Left forelimb (tissue), 1 donor: Measurements from ENCODE around the gene OLFM2.

Experiments used
- DNase-seq: peaks from one replicate; pipeline ENCODE4 v3.0.0-alpha.2; 2018; ENCODE audit warnings: low spot score

Gene OLFM2

DNA sequence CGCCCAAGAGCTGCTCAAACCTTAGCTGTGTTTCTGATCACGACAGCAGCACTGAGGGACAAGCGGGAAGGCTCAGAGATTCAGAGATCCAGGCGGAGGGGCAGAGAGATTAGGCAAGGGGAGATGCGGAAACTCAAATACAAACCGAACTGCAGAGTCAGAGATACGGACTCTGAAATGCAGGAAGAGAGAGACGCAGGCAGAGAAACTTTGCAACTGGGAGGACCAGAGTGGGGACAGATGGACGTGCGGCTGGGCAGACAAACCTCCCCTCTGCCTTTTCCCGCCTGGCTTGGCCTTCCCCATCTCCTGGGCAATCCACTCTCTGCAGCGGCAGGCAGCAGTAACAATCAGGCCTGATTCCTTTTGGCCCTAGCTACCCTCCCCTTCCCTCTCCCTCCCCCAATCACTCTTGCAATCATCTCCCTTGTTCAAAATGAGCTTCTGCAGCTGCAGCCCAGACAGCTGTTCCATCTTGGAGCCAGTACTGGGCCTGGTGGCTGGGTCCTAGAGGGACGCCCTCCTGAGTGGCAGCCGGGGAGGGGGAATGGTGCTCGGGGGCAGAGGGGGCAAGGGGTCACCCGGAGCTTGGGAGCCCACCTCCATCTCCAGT is 29.7 kb downstream of the OLFM2 start:
- no peak for DNase-seq

DNA sequence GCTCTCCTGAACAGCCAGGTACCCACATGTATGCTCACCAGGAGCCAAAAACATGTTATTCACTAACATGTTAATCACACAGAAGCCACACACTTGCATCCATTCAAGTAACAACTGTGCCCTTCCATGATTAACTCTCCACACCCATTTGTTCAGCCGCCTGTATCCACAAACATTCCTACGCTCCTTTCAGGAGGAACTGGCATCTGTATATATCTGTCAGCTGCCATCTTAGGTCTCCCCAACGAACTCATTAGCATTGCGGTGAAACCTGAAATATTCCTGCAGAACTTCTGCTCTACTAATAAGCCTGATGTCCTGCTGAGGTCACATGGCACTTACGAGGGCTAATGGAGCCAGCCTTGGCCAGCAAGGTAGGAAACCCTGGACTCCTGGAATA is 33.0 kb downstream of the OLFM2 start:
- DNase-seq = no peak

DNA sequence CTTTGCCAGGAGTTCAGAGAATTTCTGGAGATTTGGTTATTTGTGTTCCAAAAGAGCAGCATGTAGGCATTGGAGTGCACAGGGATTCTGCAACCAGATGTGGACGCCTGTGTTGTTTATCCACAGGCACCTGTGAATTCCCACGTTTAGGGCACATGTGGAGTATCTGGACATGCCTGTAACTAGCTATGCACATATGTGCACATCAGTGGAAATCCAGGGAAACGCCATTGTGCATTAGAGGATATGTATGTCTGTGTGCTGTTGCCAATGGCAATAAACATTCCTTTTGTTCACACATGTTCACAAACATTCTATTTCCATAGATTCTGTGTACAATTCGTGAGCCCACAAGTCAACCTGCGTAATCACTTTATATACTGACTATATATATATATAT is 34.7 kb downstream of the OLFM2 start:
- no peak for DNase-seq

DNA sequence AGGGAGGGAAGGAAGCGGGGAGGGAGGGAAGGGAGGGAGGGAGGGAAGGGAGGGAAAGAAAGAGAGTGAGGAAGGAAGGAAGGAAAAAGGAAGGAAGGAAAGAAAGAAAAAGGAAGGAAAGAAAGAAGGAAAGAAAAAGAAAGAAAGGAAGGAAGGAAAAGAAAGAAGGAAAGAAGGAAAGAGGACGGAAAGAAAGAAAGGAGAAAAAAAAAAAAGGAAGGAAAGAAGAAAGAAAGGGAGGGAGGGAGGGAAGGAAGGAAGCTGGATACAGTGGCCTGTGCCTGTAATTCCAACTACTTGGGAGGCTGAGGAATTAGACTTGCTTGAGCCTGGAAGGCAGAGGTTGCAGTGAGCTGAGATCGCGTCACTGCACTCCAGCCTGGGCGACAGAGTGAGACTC is 35.3 kb downstream of the OLFM2 start:
- no peak for DNase-seq

DNA sequence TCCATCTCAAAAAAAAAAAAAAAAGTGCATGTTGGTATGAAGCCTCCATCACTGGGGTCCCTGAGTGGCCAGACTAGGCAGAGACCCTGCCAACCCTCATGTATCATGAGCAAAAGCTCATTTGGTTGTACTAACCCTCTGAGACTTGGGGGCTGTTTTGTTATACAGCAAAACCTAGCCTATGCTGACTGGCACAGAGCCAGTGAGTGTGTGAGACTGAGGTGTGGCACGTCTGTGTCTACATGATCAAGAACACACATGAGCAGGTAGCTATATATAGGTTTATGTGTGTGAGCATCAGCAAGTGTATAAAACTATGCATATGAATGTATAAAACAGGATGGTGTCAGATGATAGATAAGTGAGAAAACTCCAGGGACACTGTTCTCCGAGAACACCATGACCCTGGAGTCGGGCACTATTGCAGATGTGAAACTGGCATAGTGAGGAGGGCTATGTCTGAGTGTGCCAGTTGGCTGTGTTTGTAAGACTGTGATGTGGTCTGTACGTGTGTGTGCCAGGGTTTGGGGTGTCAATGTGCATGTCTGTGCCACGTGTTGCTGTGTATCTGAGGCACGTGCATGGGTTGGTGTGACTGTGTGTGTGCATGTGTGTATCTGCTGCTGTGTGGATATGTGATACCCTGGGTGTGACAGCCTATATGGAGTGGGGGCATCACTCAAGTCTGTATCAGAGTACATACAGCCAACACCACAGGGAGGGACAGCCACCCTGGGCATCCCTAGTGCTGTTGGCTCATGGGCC is 44.5 kb downstream of the OLFM2 start:
- DNase-seq = no peak

DNA sequence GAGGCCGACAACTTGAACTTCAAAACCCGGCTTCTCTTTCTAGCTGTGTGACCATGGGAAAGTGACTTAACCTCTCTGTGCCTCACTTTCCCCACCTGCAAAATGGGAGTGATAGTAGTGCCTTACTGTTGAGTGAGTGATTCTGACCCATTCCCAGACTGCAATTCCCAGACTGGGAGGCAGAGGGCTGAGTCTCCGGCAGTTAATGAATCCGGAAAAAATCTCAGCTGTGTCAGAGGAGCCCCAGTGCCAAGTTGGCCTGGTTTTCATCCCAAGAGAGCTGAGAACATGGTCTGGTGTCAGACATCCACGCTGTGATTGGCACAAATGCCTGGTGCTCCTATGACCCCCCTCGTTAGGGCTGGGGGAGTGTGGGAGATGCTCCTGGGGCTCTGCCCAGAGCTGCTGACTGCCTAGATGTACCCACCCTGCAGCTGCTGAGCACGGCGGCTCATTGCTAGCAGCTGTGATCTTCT is 51.2 kb downstream of the OLFM2 start:
- peak; percentile 83 for DNase-seq

DNA sequence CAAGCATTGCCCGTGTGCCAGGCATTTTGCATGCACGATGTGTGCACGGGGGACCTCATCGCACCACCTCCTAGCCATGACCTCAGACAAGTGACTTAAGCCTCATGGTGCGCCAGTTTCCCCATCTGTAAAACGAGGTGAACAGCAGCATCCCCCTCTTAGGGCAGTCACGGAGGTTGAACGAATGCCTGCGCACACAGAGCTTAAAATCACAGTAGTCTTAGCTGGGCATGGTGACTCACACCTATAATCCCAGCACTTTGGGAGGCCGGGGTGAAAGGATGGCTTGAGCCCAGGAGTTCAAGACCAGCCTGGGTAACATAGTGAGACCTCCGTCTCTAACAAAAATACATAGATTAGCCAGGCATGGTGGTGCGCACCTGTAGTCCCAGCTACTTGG is 52.6 kb downstream of the OLFM2 start:
- DNase-seq = no peak

DNA sequence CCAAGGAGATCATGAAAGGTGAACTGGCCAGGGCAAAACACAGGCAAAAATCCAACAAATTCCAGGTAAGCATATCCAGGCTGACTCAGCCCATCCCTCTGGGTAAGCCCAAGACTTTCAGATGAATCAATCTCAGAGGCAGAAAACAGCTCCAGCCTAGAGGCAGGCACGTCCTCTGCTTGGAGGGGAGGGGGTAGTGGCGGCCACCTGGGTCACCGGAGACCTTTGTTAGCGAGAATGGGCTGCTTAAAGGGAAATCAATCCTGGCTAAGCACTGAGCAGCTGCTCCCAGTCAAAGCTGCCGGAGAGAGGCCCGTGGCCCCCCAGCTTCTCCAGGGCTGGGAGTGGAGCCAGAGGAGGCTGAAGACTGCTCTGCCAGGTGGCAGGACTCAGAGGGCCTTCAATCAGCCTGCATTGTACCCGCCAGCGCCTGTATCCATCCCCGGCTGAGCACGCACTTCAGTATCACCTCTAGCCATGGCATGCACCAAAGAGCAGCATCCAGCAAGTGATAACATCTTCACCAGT is 53.0 kb downstream of the OLFM2 start:
- DNase-seq = peak; percentile 74

DNA sequence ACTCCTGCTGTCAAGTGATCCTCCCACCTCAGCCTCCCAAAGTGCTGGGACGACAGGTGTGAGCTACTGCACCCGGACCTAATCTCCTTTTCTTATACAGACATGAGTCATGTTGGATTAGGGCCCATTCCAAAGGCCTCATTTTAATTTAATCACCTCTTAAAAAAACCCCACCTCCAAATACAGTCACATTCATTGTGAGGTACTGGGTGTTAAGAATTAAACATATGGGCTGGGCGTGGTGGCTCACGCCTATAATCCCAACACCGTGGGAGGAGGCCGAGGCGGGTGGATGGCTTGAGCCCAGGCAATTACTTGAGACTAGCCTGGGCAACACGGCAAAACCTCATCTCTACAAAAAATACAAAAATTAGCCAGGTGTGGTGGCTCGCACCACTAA is 54.6 kb downstream of the OLFM2 start:
- no peak for DNase-seq

DNA sequence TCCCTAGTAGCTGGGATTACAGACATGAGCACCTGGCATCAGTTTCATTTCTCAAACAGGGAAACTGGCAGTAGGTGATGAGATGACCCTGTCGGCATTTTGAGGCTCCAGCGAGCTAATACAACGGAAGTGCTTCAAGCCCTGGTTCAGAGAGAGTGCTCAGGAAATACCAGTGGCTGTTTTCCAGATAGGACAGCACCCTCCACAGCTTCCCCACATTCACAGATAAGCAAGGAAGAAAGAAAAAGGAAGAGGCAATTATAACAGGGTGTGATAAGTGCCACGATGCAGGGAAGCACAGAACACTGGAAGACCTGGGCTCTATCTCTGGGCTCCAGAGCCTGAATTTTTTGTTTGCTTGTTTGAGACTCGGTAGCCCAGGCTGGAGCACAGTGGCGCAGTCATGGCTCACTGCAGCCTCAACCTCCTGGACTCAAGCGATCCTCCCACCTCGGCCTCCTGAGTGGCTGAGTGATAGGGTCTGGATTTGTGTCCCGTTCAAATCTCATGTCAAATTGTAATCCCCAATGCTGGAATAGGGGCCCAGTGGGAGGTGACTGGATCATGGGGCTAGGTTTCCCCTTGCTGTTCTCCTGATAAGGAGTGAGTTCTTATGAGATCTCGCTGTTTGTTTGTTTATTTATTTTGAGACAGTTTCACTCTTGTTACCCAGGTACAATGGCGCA is 57.7 kb downstream of the OLFM2 start:
- no peak for DNase-seq

DNA sequence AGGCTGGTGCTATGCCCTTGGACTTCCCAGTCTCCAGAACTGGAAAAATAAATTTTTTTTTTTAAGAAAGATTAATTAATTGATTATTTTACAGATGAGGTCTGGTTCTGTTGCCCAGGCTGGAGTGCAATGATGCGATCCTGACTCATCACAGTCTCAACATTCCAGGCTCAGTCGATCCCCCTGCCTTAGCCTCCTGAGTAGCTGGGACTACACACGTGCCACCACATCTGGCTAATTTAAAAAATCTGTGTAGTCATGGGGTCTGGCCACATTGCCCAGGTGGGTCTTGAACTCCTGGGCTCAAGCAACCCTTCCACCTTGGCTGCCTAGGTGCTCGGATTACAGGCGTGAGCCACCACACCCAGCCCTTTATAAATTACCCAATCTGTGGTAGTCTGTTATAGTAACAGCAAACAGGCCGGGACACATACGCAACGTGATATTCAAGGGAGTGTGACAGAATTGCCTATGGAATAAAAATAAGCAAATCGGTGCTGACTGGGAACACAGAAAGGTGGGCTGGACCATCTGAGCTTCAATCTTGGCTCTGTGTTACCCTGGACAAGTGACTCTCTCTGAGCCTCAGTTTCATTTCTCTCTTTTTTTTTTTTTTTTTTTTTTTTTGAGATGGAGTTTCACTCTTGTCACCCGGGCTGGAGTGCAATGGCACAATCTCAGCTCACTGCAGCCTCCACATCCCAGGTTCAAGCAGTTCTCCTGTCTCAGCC is 58.4 kb downstream of the OLFM2 start:
- no peak for DNase-seq

DNA sequence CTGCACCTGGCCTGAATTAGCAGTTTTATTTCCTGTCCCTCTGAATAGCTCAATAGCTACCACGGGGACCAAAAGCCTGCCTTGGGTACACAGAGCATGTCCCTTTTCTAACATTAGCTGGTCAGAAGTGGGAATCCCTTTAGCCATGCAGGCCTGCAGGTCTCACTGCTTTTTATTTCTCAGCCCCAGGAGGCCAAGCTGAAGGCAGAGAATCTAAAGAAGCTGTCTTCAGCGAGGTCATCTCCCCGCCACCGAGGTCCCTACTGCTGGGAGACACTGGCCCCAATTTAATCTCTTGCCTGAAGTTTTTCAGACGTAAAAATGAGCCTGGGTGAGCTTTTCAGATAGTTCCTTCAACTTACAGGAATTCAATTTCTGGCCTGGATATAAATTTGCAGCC is 60.5 kb downstream of the OLFM2 start:
- DNase-seq = no peak

DNA sequence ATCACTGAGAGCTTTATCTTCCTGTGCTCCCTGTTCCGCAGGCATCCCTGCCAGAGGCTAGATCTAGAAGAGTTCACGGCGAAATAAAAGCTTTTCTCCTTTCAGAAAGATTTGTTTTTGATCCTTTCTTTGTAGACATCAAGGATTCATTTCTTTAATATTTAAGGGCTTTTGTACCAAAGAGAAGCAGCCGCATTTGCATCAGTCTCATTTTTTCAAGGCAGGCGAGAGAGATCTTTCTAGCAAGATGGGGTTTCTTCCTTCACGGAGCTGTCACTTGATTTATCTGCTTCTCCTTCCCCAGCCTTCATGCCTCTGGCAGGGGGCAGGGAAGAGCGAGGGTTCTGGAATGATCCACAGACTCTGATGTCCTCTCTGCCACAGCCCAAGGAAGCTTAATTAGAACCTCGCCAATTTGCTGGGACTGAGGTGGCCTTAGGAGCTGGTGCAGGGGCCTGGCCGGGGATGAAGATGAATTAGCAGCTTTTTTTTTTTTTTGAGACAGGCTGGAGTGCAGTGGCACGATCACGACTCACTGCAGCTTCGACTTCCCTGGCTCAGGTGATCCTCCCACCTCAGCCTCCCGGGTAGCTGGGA is 61.2 kb downstream of the OLFM2 start:
- DNase-seq = no peak

DNA sequence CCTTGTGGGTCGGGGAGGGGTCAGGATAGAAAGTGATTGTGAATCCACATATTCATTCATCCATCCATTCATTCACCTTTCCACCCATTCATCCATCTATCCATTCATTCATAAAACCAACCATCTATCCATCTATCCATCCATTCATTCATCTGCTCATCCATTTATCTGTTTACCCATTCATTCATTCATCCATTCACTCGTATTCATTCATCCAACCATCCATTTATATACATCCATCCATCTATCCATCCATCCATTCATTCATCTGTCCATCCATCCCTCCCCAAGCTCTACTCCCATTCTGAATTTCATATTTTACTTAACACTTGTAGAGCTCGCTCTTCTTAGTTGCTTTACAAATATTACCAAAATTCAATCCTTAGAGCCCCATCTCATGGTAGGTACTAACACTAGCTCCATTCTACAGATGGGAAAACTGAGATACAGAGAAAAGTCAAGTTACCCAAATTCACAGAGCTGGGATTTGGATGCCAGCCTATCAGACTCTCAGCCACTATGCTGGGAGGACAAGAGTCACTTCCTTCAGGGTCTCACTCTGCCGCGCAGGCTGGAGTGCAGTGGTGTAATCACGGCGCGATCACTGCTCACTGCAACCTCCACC is 63.6 kb downstream of the OLFM2 start:
- no peak for DNase-seq

DNA sequence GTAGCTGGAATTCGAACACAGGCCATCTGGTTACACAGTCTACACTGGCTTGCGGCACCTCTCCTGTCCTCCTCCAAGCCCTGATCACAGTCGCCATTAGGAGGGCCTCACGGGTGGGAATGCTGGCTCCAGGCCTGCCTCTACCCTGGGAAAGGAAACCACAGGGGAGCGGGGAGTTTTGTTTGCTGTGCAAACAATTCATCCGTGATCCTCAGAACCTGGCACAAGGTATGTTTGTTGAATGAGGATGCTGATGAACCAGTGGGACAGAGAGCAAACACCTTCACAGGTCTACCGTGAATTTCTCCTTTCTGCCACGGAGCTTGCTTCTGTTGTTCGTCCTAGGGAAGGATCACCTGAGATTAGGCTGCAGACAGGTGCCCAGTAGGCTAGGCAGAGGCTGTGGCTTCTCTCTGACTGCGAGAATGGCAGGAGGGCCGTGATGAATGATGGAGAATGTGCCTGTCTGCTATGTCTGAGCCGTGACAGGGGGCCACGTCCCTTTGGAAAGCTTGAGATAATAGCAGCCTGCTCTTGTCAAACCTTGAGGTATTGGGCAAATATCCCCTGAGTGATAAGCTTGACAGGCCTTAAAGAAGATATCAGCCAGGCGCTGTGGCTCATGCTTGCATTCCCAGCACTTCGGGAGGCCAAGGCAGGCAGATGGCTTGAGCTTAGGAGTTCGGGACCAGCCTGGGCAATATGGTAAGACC is 64.5 kb downstream of the OLFM2 start:
- DNase-seq = no peak

DNA sequence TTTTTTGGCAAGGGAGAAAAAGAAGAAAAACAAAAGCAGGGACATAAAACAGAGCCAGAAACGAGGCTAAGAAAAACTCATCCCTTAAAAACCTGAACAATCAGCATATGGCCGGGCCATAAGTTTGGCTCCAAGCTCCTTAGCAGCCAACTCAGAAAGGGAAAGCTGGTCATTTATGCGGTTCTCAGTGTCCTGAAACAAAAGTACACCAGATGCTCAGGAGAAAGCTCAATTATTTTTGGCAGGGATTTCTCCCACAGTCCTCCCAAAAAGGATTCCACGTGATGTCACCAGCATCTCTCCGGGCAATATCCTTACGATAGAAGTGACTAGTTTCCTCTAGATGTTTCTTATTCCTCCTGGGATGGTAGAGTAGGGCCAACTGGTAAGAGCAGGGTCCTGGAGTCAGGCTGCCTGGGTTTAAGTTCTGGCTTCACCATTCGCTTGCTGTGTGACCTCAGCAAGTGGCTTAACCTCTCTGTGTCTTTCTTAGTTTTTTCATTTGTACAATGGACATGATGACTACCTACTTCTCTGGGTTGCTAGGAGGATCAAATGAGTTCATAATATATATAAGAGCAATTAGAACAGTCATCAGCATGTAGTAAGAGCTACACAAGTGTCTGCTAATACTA is 67.2 kb downstream of the OLFM2 start:
- no peak for DNase-seq

DNA sequence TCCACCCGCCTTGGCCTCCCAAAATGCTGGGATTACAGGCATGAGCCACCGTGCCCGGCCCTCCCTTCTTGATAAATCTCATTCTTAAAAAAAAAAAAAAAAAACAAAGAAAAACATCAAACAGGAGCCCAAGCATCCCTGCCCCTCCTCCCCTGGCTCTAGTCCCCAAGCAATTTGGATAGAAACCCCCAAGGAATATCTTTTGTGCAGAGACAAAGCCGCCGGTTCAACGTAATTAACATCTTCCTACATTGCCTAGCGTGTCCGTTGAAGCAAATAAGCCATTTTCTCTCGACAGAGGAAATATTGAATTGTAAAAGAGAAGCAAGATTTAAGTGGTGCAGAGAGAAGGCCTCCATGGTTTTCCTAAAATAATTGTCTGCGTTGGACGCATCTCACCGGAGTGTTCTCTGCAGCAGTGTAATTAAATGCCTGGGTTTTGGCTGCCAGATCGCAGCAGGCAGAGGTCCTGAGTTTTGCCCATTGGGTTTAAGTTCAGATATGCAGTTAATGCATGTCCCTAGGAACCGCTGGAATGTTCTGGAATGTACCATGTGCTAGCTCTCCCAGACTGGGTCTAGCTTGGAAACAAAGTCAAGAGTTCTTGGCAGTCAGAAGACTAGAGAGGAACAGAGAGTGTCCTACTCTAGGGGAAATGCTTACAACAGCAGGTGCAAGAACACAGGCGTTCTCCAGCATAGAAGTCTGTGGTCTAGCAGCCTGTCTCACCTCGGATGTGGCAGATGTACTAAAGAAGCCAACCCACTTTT is 70.4 kb downstream of the OLFM2 start:
- no peak for DNase-seq

DNA sequence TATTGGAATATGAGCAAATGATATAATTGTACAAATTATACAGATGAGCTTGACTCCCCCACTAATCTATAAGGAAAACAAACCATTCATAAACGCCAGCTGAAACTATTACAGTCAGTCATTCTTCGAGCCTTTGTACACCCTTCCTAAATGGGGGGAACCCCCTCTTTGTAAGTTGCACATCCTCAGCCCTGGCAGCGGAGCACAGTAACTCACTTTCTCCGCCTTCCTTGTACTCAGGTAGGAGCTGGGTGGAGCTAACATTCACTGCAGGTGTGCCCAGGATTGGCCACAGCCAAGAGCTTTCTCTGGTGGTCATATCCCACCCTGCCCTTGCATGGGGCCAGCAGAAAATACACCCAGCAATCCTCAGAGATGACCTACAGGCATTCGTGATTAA is 72.6 kb downstream of the OLFM2 start:
- DNase-seq = no peak

DNA sequence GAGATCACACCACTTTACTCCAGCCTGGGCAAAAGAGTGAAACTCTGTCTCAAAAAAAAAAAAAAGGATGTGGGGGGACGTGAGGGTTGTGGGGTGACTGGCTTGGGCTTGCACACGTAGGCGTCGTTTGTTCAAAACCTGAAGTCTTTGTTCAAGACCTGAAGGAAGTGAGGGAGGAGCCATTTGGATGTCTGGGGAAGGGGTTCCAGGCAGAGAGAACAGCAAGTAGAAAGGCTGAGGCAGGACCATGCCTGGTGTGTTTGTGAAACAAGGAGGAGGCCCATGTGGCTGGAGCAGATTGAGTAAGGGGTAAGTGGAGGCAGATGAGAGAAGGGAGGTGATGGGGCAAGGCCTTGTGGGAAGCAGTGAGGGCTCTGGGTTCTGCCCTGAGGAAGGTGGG is 73.4 kb downstream of the OLFM2 start:
- no peak for DNase-seq

DNA sequence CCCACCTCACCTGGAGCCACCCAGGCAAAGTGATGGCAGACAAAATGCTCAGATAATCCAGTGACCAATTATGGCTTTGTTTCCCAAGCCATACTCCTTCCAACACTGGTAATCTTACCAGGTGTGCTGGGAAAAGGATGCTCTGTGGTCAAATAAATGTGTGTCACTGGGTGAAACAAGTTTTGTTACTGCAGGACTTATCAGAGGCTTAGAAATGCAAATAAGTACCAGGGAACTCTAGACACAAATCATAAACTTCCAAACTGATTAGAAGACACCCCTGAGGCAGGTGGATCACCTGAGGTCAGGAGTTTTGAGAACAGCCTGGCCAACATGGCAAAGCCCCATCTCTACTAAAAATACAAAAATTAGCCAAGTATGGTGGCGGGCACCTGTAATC is 74.8 kb downstream of the OLFM2 start:
- no peak for DNase-seq
